Measurements from ENCODE around the gene MYH11.

- no peak for TF ChIP-seq POLR2AphosphoS5 (IDR thresholded peaks at IDR 0.05; ENCODE audit: low read depth, low read length)
- no peak for TF ChIP-seq REST (IDR thresholded peaks at IDR 0.05; ENCODE audit: insufficient read depth in 1 of 2, low read depth in 2 of 2, low read length in 2 of 2)
- no peak for TF ChIP-seq SIN3A (IDR thresholded peaks at IDR 0.05; ENCODE audit: borderline replicate concordance, insufficient read depth, low read length)
These were observed 1.2 kb downstream of the MYH11 start for GRCh38 chr16:15855704-15856003.

All from PFSK-1 (cell line).